ENCODE measurements around the gene PLK4.

PLK4 gene

DNA sequence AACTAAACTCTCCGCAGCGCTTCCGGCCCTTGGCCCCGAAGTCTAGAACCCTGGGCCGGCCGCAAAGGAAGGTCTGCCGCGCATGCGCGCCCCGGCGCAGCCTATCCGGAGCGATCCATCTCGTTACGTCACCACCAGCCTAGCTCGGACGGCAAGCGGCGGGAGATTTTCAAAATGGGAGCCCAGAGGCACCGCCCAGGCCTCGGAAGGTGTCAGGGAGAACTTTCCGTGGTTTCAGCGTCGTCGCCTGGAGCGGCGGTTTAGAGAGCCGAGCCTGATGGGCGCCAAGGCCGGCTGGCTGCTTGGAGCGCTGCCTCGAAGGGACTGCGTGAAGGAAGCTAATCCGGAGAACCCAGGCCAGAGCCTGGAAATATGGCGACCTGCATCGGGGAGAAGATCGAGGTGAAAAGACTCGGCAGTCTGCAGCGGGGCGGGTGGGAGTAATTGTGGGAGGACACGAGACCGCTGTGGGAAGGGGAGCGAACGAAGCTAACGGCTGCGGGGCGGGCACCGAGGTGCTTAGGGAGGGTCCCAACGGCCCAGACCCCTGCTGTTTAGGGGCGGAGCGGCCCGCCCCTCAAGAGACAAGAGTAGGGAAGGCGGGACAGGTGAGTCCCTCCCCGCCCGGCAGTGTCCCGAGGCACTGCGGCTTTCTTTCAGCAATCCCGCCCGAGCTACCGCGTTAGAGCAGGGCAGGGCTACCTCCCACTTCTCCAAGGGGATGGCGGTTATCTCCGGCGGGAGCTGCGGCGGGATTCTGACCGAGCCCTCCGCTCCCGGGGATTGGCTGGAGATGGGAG lies at the start of gene PLK4:
PLK4 (plus strand) TSS at position 131 of the 800 bp plus-strand sequence; CDS start at position 373, 242 bp downstream.
- Histone ChIP-seq H3K9me2 (replicated peaks; ENCODE audit: insufficient read depth, low read length) (no peaks in the 10 kb centered on the region), H3K36me3 (ENCODE audit: low read length) (peaks cover 12% of the 10 kb centered on the region; the same call in 1 of the 2 replicates), H3K79me2 (ENCODE audit: insufficient read depth, low read length) (peaks cover 28% of the 10 kb centered on the region), H3K27ac (ENCODE audit: low read depth, low read length) (peak within 1 kb of the TSS; percentile 88), H3K9me3 (ENCODE audit: insufficient read depth, low read length) (no peaks in the 10 kb centered on the region), H2AFZ (ENCODE audit: low read depth, low read length, severe bottlenecking) (peak within 1 kb of the TSS; percentile 87), H3K9ac (ENCODE audit: low read length) (peak within 1 kb of the TSS; percentile 94), H3K4me2 (ENCODE audit: low read depth, low read length, poor library complexity, severe bottlenecking) (peak within 1 kb of the TSS; percentile 91), H3F3A (ENCODE audit: insufficient read depth) (no peaks in the 10 kb centered on the region), H3K27me3 (ENCODE audit: low read length) (no peaks in the 10 kb centered on the region), H3K4me3 (ENCODE audit: insufficient read depth, low read length, poor library complexity, severe bottlenecking) (peak within 1 kb of the TSS; percentile 85), H4K20me1 (ENCODE audit: low read depth, low read length) (no peaks in the 10 kb centered on the region)
- TF ChIP-seq EZH2phosphoT487 (conservative IDR thresholded peaks at IDR 0.05; ENCODE audit: low read length) (no peak), CTCF (IDR thresholded peaks at IDR 0.05; ENCODE audit: insufficient read depth, low read length, poor library complexity, severe bottlenecking) (no peak)

DNA sequence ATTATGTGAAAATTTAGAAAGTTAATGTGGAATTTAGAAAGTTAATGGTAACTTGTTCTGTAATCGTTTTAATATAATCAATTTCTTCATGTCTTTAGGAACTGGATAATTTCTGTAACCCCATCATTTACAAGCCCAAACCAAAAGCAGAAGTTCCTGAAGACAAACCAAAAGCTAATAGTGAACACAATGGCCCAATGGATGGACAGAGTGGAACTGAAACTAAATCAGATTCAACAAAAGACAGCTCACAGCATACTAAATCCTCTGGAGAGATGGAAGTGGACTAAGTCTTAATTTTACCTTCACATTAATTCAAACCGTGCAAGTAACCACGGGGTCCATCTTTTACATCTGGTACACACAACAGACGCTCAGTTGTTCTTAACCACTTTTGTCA lies 48.1 kb upstream of the PLK4 start:
- Histone ChIP-seq H3K4me2 (ENCODE audit: low read depth, low read length, poor library complexity, severe bottlenecking) (no peak overlapping the region), H3K27ac (ENCODE audit: low read depth, low read length) (no peak overlapping the region), H4K20me1 (ENCODE audit: low read depth, low read length) (no peaks in the 10 kb centered on the region), H3K79me2 (ENCODE audit: insufficient read depth, low read length) (no peaks in the 10 kb centered on the region), H2AFZ (ENCODE audit: low read depth, low read length, severe bottlenecking) (no peak overlapping the region), H3K36me3 (ENCODE audit: low read length) (no peaks in the 10 kb centered on the region), H3K9me2 (replicated peaks; ENCODE audit: insufficient read depth, low read length) (no peaks in the 10 kb centered on the region), H3K9me3 (ENCODE audit: insufficient read depth, low read length) (no peaks in the 10 kb centered on the region), H3K9ac (ENCODE audit: low read length) (no peak overlapping the region), H3K27me3 (ENCODE audit: low read length) (no peaks in the 10 kb centered on the region), H3K4me3 (ENCODE audit: insufficient read depth, low read length, poor library complexity, severe bottlenecking) (no peak overlapping the region), H3F3A (ENCODE audit: insufficient read depth) (no peaks in the 10 kb centered on the region)
- TF ChIP-seq EZH2phosphoT487 (conservative IDR thresholded peaks at IDR 0.05; ENCODE audit: low read length) (no peak), CTCF (IDR thresholded peaks at IDR 0.05; ENCODE audit: insufficient read depth, low read length, poor library complexity, severe bottlenecking) (no peak)

DNA sequence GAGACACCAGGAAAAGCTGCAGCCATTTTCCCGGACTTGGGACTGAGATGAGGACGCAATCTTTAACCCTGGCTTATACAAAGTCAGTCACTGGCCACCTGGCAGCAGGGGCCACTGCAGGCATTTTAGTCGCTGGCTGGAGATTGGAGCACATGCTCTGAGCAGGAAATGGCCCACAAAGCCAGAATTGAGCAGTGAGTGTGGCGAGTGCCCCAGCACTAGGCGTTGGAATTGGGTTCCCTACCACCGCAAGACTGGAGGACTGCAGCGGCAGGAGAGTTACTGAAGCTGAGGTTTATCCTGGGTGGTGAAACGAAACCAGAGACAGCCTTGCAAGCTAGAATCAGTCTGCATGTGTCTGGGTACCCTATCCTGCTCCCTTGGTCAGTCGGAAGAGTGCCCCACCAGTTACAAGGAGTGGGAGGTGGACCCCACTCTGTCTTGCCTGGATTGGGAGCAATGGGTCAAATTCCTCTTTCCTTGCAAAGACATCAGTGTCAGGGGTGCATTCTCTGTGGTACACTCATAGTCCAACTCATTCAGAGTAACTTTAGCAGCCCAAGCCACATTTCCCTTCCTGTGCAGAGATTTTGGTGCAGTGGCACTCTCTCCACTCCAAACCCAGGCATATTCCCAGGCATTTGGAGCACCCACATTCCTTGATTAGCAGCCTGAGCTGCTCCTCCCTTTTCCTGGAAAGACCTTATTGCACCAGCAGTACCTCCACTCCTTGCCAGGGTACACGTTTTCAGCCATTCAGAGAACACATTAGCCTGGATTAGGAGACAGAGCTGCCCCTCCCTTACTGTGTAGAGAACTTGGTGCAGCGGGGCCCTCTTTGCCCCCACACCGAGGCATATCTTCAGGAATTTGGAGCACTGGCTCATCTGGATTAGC lies 36.7 kb upstream of the PLK4 start:
- H3K27ac ChIP-seq (ENCODE audit: low read depth, low read length): no peak overlapping the region
- H3K9ac ChIP-seq (ENCODE audit: low read length): no peak overlapping the region
- no peaks in the 10 kb centered on the region for H3K36me3 ChIP-seq (ENCODE audit: low read length)
- no peaks in the 10 kb centered on the region for H4K20me1 ChIP-seq (ENCODE audit: low read depth, low read length)
- H3F3A ChIP-seq (ENCODE audit: insufficient read depth): peaks cover 4% of the 10 kb centered on the region; the same call in 1 of the 2 replicates
- no peaks in the 10 kb centered on the region for H3K79me2 ChIP-seq (ENCODE audit: insufficient read depth, low read length)
- H3K9me2 ChIP-seq (replicated peaks; ENCODE audit: insufficient read depth, low read length): no peaks in the 10 kb centered on the region
- H2AFZ ChIP-seq (ENCODE audit: low read depth, low read length, severe bottlenecking): no peak overlapping the region
- no peak overlapping the region for H3K4me2 ChIP-seq (ENCODE audit: low read depth, low read length, poor library complexity, severe bottlenecking)
- no peaks in the 10 kb centered on the region for H3K9me3 ChIP-seq (ENCODE audit: insufficient read depth, low read length)
- no peak overlapping the region for H3K4me3 ChIP-seq (ENCODE audit: insufficient read depth, low read length, poor library complexity, severe bottlenecking)
- no peaks in the 10 kb centered on the region for H3K27me3 ChIP-seq (ENCODE audit: low read length)
- no peak for TF ChIP-seq CTCF (IDR thresholded peaks at IDR 0.05; ENCODE audit: insufficient read depth, low read length, poor library complexity, severe bottlenecking)
- no peak for TF ChIP-seq EZH2phosphoT487 (conservative IDR thresholded peaks at IDR 0.05; ENCODE audit: low read length)

All from SU-DHL-6 (cell line).